Measurements from ENCODE around the gene HOXA7. TPM values are rescaled to one million over a fixed set of nuclear protein-coding genes. Genes with fewer than 3 reads are reported as not detected.

The HOXA7 gene
- total and polyA plus RNA-seq, 2 of the 8 experiments (the other 6 are each of a cell fraction or from before 2014, with no cell fraction given) = 0.03 TPM; not detected in 1

DNA sequence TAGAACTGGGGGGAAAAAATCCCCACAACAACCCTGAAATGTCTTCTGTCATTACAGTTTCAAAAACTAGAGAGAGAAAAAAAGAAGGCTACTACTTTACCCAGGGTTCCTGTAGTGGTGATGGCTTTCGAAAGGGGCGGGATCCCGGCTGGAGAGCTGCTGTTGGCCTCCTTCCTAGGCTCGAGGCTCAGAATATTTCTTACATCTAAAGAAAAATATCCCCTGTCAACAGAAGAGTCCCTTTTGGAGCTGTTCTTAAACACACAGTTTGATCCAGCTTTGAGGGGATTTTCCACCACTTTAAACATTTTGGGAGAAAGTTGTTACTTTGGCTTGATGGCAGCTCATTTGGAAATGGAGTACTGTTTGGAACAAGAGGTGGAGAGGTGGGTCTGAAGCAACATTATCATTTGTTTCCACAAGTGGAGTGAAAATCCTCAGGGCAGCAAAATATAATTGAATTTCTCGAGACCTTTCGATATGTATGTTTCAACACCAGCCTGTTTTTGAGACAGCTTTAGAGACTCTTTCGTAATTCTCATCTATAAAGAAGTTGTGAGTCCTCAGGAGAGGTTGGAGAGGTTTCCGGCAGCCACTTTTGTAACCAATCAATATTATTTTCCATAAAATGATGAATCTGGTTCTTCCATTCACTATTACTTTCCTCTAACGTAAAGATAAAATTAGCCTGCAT, 38.4 kb upstream of the HOXA7 start:
- Histone ChIP-seq H3K56ac (replicated peaks; ENCODE audit: insufficient read length, low read depth, low read length) (no peak overlapping the region), H3K79me2 (ENCODE audit: control insufficient read depth in 1 of 2, insufficient read depth in 2 of 2, low read length in 2 of 2) (no peaks in the 10 kb centered on the region), H2AFZ (ENCODE audit: low read length) (no peak overlapping the region), H3K4me2 (ENCODE audit: insufficient read depth in 1 of 2, low read depth in 2 of 2, low read length in 2 of 2) (no peak overlapping the region), H4K20me1 (replicated peaks in 1 of 2; ENCODE audit: control insufficient read depth in 1 of 2, insufficient read depth in 2 of 2, low read length in 2 of 2) (peaks cover 20 to 39% of the 10 kb centered on the region in 2 experiments), H3K14ac (ENCODE audit: insufficient read length) (no peak overlapping the region), H4K91ac (replicated peaks; ENCODE audit: insufficient read length, low read length) (no peak overlapping the region), H3K9me3 (ENCODE audit: insufficient read depth in 2 of 2, low read depth in 1 of 2, low read length in 1 of 2) (peaks cover 0 to 3% of the 10 kb centered on the region in 2 experiments; a peak in 1 of 4 replicates), H3K27me3 (replicated peaks in 1 of 4; ENCODE audit: control insufficient read depth in 3 of 4, extremely low read depth in 1 of 4, insufficient read depth in 3 of 4, low read length in 3 of 4) (peaks cover 83 to 100% (median 95%) of the 10 kb centered on the region in 4 experiments), H3K4me3 (ENCODE audit: extremely low read depth in 1 of 4, insufficient read depth in 2 of 4, low read depth in 3 of 4, low read length in 4 of 4) (no peak overlapping the region), H3K4me1 (replicated peaks in 1 of 4; ENCODE audit: control insufficient read depth in 3 of 4, insufficient read depth in 4 of 4, low read length in 3 of 4) (peaks cover 0 to 6% (median 4%) of the 10 kb centered on the region in 4 experiments; a peak in 4 of 7 replicates), H2BK120ac (replicated peaks; ENCODE audit: low read depth, low read length) (no peak overlapping the region), H3K18ac (ENCODE audit: extremely low read depth, low read length) (no peak overlapping the region), H3K79me1 (ENCODE audit: low read depth, low read length) (no peaks in the 10 kb centered on the region), H4K8ac (ENCODE audit: extremely low read depth, insufficient read depth, low read length) (no peak overlapping the region), H3K36me3 (ENCODE audit: control insufficient read depth in 2 of 4, insufficient read depth in 4 of 4, low read length in 3 of 4) (peaks cover 0 to 18% (median 0%) of the 10 kb centered on the region in 4 experiments; a peak in 1 of 8 replicates), H2BK12ac (ENCODE audit: low read depth, low read length) (no peak overlapping the region), H2BK20ac (ENCODE audit: low read length) (no peak overlapping the region), H3K23me2 (ENCODE audit: low read depth, low read length) (no peaks in the 10 kb centered on the region), H2BK15ac (ENCODE audit: low read length) (no peak overlapping the region), H3K4ac (replicated peaks; ENCODE audit: insufficient read length, low read depth, low read length) (no peak overlapping the region), H2BK5ac (ENCODE audit: low read depth, low read length) (no peak overlapping the region), H4K5ac (ENCODE audit: insufficient read length, low read depth, low read length) (no peak overlapping the region), H3K9ac (replicated peaks in 1 of 4; ENCODE audit: extremely low read depth in 1 of 4, low read depth in 3 of 4, low read length in 3 of 4) (no peak overlapping the region), H2AK5ac (ENCODE audit: low read depth, low read length) (no peak overlapping the region), H3K23ac (ENCODE audit: insufficient read length) (no peak overlapping the region), H3K27ac (ENCODE audit: low read depth, low read length) (no peak overlapping the region)
- DNase-seq (ENCODE audit: low read depth in 1 of 2, low spot score in 2 of 2) (peak in 1 of 2 experiments; percentile 38), FAIRE-seq (peak; percentile 13)
- CTCF ChIA-PET (ENCODE audit: partially characterized antibody) = interaction anchor here (0.6 to 3.2 kb wide), 19 partner anchors 9 to 902 kb away, joined by 3 to 31 read pairs (median 4); partner anchors contain the start of gene HOXA11
- WGBS, 2 experiments (ENCODE audit: extremely low coverage in 1 of 2, insufficient coverage in 1 of 2, insufficient read length in 1 of 2, insufficient replicate concordance in 2 of 2, low coverage in 1 of 2, low lambda C conversion rate in 2 of 2, missing lambda C conversion rate in 1 of 2) = 68% methylated on average over 9 of the region's 9 CpGs; no CpG with 5 or more reads in 1 of the 2 experiments
- POLR2A ChIA-PET (ENCODE audit: partially characterized antibody) = no interaction called here

Measured in H1 (cell line).